HFF-Myc (cell line): ENCODE results near the gene SMTNL1.
"Not testable (repeated sequence)": the region's sequence is repeated elsewhere in the genome, so short reads cannot be mapped to it uniquely, and the experiment has no call there.

ENCODE experiments used
- DNase-seq: peaks from one replicate; pipeline ENCODE4 v3.0.0-alpha.2; 2011; ENCODE audit warnings: low read depth; ENCODE audit errors: extremely low read depth
- H3K4me3 ChIP-seq: replicated peaks from 2 replicates; pipeline ENCODE4 v1.5.1; 2011; ENCODE audit warnings: low read depth, mild to moderate bottlenecking, control low read depth, low read length
- CTCF ChIP-seq: IDR thresholded peaks from 2 replicates; pipeline ENCODE4 v1.5.1; 2012; ENCODE audit warnings: mild to moderate bottlenecking, low read depth, low read length, control low read depth; ENCODE audit errors: missing control alignments

The SMTNL1 gene

GRCh38 chr11:57529012-57529411 is 8.4 kb upstream of the SMTNL1 start:
- TF ChIP-seq CTCF: no peak
- peak overlapping the region; percentile 99 for H3K4me3 ChIP-seq
- DNase-seq: no peak

- TF ChIP-seq CTCF: no peak
- peak overlapping the region; percentile 99 for H3K4me3 ChIP-seq
- DNase-seq: no peak
These were observed 7.2 kb upstream of the SMTNL1 start for GRCh38 chr11:57530215-57530595.

DNA sequence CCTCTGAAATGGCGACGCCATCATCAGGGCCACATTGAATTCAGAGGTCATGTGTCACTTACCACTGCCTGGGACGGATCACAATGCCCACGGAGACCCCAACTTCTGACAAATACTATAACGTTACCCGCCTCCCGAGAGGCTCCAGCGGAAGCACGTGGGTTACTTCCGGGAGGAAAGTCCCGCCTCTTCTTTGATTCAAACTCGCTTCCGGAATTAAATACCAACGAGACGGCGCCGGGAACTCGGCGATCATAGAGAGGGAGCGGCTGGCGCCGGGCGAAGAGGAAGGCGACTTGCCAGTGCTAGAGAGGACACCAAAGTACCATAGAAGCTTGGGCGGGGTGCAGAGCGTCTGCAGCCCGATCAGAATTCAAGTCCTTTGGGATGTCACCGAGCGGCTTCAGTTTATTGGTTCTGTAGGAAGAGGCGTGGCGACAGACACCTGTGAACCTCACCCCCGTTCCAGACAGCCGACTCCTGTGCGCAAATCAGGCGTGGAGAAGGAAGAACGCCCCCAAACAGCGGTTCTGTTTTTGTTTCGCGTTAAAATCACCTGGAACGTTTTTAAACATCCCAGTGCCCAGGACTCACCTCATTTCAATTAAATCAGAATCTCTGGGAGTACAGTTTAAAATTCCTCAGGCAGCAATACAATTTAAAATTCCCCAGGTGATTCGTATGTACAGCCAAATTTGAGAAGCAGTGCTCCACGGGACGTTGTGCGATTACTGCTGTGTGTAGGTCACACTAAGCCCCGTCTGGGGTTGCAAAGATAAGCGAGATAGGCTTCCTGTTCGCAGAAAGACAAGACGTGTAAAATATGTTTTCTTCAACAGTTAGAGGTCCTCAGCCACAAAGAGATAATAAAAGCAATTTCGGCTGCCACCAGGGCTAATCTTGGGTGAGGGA is 6.5 kb upstream of the SMTNL1 start, which contains the start of gene TIMM10:
TSS of gene TIMM10 (minus strand) at position 159 of the 912 bp plus-strand sequence. CDS start 565 bp downstream, outside the sequence.
- no peak for TF ChIP-seq CTCF
- peak; percentile 88 for DNase-seq
- peak within 1 kb of the TSS; percentile 99 for H3K4me3 ChIP-seq

DNA sequence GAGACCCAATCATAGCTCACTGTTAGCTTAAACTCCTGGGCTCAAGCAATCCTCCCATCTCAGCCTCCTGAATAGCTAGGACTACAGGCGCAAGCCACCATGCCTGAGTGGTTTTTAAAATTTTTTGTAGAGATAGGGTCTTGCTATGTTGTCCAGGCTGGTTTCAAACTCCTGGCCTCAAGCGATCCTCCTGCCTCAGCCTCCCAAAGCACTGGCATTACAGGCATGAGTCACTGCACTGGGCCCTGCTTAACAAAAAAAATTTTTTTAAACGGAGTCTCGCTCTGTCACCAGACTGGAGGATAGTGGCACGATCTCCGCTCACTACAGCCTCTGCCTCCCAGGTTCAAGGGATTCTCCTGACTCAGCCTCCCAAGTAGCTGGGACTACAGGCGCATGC is 2.9 kb upstream of the SMTNL1 start:
- H3K4me3 ChIP-seq, DNase-seq: not testable (repeated sequence)

- no peak for DNase-seq
- no peak for TF ChIP-seq CTCF
- H3K4me3 ChIP-seq: no peak overlapping the region
These were observed 1.9 kb downstream of the SMTNL1 start for GRCh38 chr11:57539342-57539741.

- TF ChIP-seq CTCF: no peak
- DNase-seq: no peak
- no peak overlapping the region for H3K4me3 ChIP-seq
These were observed 3.8 kb downstream of the SMTNL1 start for GRCh38 chr11:57541169-57541568.

DNA sequence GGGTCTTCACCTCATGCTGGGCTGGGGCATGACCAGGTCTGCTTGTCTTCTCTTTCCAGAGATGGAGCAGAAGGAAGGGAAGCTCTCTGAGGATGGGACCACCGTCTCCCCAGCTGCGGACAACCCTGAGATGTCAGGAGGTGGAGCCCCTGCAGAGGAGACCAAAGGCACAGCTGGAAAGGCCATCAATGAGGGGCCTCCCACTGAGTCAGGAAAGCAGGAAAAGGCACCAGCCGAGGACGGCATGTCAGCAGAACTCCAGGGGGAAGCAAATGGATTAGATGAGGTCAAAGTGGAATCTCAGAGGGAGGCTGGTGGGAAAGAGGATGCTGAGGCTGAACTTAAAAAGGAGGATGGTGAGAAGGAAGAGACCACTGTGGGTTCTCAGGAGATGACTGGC is 5.2 kb downstream of the SMTNL1 start:
- no peak overlapping the region for H3K4me3 ChIP-seq
- no peak for DNase-seq
- no peak for TF ChIP-seq CTCF
